Measurements from ENCODE around the gene LANCL1.

LANCL1 gene

GRCh38 chr2:210476194-210477128, at the start of gene LANCL1:
Gene LANCL1 (minus strand): TSS chr2:210476759. CDS start chr2:210476396, 363 bp downstream.
- peak; percentile 69 for DNase-seq

- no peak for DNase-seq
Measured at GRCh38 chr2:210524533-210524932, 48.0 kb upstream of the LANCL1 start.

GRCh38 chr2:210523650-210524289, 47.2 kb upstream of the LANCL1 start:
- no peak for DNase-seq

GRCh38 chr2:210522399-210522798, 45.8 kb upstream of the LANCL1 start:
- DNase-seq = no peak

- DNase-seq = no peak
Measured at GRCh38 chr2:210519594-210519993, 43.0 kb upstream of the LANCL1 start.

GRCh38 chr2:210517264-210517663, 40.7 kb upstream of the LANCL1 start:
- DNase-seq = no peak

GRCh38 chr2:210515911-210516310, 39.4 kb upstream of the LANCL1 start:
- no peak for DNase-seq

- no peak for DNase-seq
Measured at GRCh38 chr2:210503725-210504191, 27.2 kb upstream of the LANCL1 start.

- DNase-seq = no peak
Measured at GRCh38 chr2:210503001-210503623, 26.6 kb upstream of the LANCL1 start.

- no peak for DNase-seq
Measured at GRCh38 chr2:210496512-210496911, 20.0 kb upstream of the LANCL1 start.

- DNase-seq = no peak
Measured at GRCh38 chr2:210493528-210493927, 17.0 kb upstream of the LANCL1 start.

- no peak for DNase-seq
Measured at GRCh38 chr2:210481601-210482175, 5.1 kb upstream of the LANCL1 start.

GRCh38 chr2:210480764-210481163, 4.2 kb upstream of the LANCL1 start:
- DNase-seq = no peak

GRCh38 chr2:210480079-210480478, 3.5 kb upstream of the LANCL1 start:
- DNase-seq = no peak

GRCh38 chr2:210478661-210479060, 2.1 kb upstream of the LANCL1 start:
- no peak for DNase-seq

- no peak for DNase-seq
Measured at GRCh38 chr2:210477496-210477895, 937 bp upstream of the LANCL1 start.

- no peak for DNase-seq
Measured at GRCh38 chr2:210475706-210476105, 853 bp downstream of the LANCL1 start.

GRCh38 chr2:210474776-210475175, 1.8 kb downstream of the LANCL1 start:
- no peak for DNase-seq

- DNase-seq = peak; percentile 22
Measured at GRCh38 chr2:210461401-210461800, 15.2 kb downstream of the LANCL1 start.

- DNase-seq = no peak
Measured at GRCh38 chr2:210460322-210461227, 16.0 kb downstream of the LANCL1 start.

GRCh38 chr2:210459880-210460279, 16.7 kb downstream of the LANCL1 start:
- no peak for DNase-seq

- no peak for DNase-seq
Measured at GRCh38 chr2:210459407-210459806, 17.2 kb downstream of the LANCL1 start.

Data from DMS79 (cell line).